Neural crest cell (in vitro differentiated cells): ENCODE results near the gene CERS5. TPM values are rescaled to one million over a fixed set of nuclear protein-coding genes. Genes with fewer than 3 reads are reported as not detected.

ENCODE experiments used
- DNase-seq: peaks from one replicate; pipeline ENCODE4 v3.0.0; 2021; ENCODE audit warnings: low read depth, mixed read lengths, low spot score
- H3K27ac Mint-ChIP-seq: one replicate; pipeline ENCODE4 v1.8.0; 2021; ENCODE audit warnings: mild to moderate bottlenecking, mixed read lengths; ENCODE audit not compliant: unreplicated experiment
- H3K27me3 Mint-ChIP-seq: 2 replicates; pipeline ENCODE4 v1.8.0; 2021; ENCODE audit warnings: low read depth, mild to moderate bottlenecking, mixed read lengths
- H3K36me3 Mint-ChIP-seq: 2 replicates; pipeline ENCODE4 v1.8.0; 2021; ENCODE audit warnings: low read depth, mild to moderate bottlenecking, mixed read lengths
- H3K4me1 Mint-ChIP-seq: 2 replicates; pipeline ENCODE4 v1.8.0; 2021; ENCODE audit warnings: mixed read lengths
- H3K4me3 Mint-ChIP-seq: one replicate; pipeline ENCODE4 v1.8.0; 2021; ENCODE audit warnings: mild to moderate bottlenecking, mixed read lengths
- H3K9me3 Mint-ChIP-seq: 2 replicates; pipeline ENCODE4 v1.8.0; 2021; ENCODE audit warnings: mixed read lengths
- total RNA-seq: library from RNA; stranded (reverse); gene quantifications from 2 replicates; pipeline ENCODE4 v1.2.1, GENCODE V29; 2021
- TF ChIP-seq, protein P1 (sequence below): fragments of 200-600 bp; sonication (generic); conservative IDR thresholded peaks from 2 replicates; pipeline ENCODE4 v1.5.0; 2021; ENCODE audit warnings: antibody characterized with exemption, mild to moderate bottlenecking

The CERS5 gene
- total RNA-seq, 1 donor from 2014 or later, result 61.7 TPM

DNA sequence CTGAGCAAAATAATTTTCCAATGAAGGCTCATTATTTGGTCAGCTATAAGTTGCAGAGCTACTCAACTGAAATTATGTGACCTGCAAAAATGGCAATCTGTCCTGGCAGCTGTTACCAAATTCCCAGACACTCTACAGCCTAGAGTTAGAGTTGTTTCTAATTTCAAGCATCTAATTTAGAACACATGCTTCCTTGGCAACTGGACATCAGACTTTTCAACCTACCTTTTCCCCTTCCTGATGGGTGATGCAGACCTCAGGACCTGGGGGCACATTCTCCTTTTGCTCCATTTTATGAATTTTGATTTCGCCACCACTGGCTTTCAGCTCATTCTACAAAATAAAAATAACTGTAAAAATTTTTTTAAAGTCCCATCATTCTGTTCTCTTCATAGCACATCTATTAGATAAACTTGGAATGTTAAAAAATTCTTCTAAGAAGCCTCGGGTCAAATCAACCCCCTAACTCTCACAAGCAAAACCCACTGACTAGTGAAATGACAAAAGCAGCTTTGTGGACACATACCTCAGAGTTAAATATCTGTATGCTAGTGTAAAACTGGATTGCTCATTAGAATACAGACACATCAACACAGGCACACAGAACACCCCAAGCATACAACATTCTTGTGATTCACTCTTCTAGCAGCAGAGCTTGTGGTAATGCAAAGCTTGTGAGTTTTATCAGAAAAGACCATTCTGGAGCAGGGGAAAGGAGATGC lies 33.5 kb upstream of the CERS5 start:
- Mint-ChIP-seq H3K36me3 (peaks cover 3% of the 10 kb centered on the region), H3K4me3 (no peak overlapping the region), H3K9me3 (no peaks in the 10 kb centered on the region), H3K27me3 (no peaks in the 10 kb centered on the region), H3K27ac (no peak overlapping the region), H3K4me1 (no peaks in the 10 kb centered on the region)
- DNase-seq, result no peak
- TF ChIP-seq, protein P1, sequence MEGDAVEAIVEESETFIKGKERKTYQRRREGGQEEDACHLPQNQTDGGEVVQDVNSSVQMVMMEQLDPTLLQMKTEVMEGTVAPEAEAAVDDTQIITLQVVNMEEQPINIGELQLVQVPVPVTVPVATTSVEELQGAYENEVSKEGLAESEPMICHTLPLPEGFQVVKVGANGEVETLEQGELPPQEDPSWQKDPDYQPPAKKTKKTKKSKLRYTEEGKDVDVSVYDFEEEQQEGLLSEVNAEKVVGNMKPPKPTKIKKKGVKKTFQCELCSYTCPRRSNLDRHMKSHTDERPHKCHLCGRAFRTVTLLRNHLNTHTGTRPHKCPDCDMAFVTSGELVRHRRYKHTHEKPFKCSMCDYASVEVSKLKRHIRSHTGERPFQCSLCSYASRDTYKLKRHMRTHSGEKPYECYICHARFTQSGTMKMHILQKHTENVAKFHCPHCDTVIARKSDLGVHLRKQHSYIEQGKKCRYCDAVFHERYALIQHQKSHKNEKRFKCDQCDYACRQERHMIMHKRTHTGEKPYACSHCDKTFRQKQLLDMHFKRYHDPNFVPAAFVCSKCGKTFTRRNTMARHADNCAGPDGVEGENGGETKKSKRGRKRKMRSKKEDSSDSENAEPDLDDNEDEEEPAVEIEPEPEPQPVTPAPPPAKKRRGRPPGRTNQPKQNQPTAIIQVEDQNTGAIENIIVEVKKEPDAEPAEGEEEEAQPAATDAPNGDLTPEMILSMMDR, result no peak

DNA sequence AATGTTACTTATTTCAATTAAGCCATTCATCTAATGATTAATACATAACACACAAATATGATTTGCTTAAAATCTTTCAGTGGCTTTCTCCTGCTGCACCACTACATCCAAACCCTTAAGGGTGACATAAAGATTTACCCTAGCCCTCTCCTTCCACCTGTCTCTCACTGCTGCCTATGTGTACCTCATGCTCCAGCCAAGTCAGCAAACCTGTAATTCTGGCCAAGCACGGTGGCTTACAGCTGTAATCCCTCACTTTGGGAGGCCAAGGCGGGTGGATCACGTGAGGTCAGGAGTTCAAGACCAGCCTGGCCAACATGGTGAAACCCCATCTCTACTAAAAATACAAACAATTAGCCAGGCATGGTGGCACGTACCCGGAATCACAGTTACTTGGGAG lies 31.7 kb upstream of the CERS5 start:
- Mint-ChIP-seq H3K36me3 (peaks cover 3% of the 10 kb centered on the region), H3K4me1 (no peaks in the 10 kb centered on the region), H3K27me3 (no peaks in the 10 kb centered on the region), H3K9me3 (no peaks in the 10 kb centered on the region), H3K4me3 (no peak overlapping the region), H3K27ac (no peak overlapping the region)
- DNase-seq, result no peak
- TF ChIP-seq, protein P1, result no peak

DNA sequence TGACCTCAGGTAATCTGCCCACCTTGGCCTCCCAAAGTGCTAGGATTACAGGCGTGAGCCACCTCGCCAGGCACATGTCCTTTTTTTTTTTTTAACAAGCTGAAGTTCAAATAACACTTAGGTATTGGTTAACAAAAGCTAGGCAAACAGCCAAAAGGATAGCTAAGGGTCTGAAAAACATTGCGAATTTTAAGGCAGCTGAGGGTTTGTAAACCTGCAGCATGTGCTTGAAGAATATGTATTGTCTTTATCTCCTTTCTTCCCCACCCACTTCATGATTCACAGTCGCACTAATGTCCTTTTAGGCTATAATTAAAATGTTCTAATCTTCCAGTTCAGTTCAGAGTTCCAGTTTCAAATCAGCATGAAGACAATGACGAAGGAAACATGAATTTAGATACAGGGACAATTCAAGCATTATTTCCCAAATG lies 30.1 kb upstream of the CERS5 start:
- H3K36me3 Mint-ChIP-seq, result peaks cover 7% of the 10 kb centered on the region
- H3K27me3 Mint-ChIP-seq, result no peaks in the 10 kb centered on the region
- no peaks in the 10 kb centered on the region for H3K9me3 Mint-ChIP-seq
- TF ChIP-seq, protein P1, result no peak
- no peak for DNase-seq
- no peaks in the 10 kb centered on the region for H3K4me1 Mint-ChIP-seq
- H3K27ac Mint-ChIP-seq, result no peak overlapping the region
- no peak overlapping the region for H3K4me3 Mint-ChIP-seq

DNA sequence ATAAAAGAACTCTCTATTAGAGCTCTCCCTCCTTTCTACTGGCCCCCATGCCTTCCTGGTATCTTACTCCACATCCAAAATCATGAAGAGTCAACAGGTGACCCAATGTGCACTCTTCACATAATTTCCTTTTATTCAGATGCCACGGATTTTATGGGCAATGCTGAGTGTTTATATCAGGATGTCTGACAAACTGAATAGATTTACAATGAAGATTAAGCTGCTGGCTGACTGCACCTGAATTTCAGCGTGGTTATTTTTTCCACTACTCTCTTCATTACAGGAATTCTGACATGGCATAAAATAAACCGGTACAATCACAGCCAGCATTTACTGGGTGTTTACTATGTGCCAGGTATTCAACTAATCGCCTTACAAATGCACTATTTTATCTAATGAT lies 29.4 kb upstream of the CERS5 start:
- Mint-ChIP-seq H3K4me3 (no peak overlapping the region), H3K4me1 (no peaks in the 10 kb centered on the region), H3K27ac (no peak overlapping the region), H3K9me3 (no peaks in the 10 kb centered on the region), H3K27me3 (no peaks in the 10 kb centered on the region), H3K36me3 (peaks cover 7% of the 10 kb centered on the region)
- TF ChIP-seq, protein P1, result no peak
- no peak for DNase-seq

DNA sequence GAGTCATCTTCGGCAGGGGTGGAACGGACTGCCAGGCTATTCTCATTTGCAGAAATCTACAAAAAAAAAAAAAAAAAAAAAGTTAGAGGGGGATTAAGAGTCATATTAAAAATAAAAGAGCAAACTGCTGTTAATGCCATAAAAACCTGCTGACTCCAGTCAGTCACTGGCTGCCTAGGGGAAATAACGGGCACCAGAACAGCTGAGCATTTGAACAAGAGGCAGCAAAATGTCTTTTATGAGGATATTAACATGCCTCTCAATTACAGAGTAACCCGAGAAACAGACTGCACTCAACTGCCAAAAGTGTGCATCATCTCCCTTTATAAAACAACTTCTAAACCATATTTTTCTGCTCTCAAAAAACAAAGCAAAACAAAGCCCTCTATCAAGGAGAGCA lies 28.7 kb upstream of the CERS5 start:
- H3K36me3 Mint-ChIP-seq, result peaks cover 7% of the 10 kb centered on the region
- H3K9me3 Mint-ChIP-seq, result no peaks in the 10 kb centered on the region
- no peaks in the 10 kb centered on the region for H3K4me1 Mint-ChIP-seq
- no peaks in the 10 kb centered on the region for H3K27me3 Mint-ChIP-seq
- TF ChIP-seq, protein P1, result no peak
- DNase-seq, result no peak
- no peak overlapping the region for H3K4me3 Mint-ChIP-seq
- H3K27ac Mint-ChIP-seq, result peak overlapping the region; percentile 39
